SK-N-MC (cell line): ENCODE measurements around the gene SLC1A7.

ENCODE experiments used
- EZH2 ChIP-seq: fragments of 200-600 bp; sonication (generic); IDR thresholded peaks from one replicate; pipeline ENCODE4 v1.6.1; 2017; ENCODE audit warnings: antibody characterized with exemption
- POLR2AphosphoS5 ChIP-seq: IDR thresholded peaks from 2 replicates; pipeline ENCODE4 v1.6.1; 2012; ENCODE audit warnings: mild to moderate bottlenecking, low read depth, low read length, borderline replicate concordance

DNA sequence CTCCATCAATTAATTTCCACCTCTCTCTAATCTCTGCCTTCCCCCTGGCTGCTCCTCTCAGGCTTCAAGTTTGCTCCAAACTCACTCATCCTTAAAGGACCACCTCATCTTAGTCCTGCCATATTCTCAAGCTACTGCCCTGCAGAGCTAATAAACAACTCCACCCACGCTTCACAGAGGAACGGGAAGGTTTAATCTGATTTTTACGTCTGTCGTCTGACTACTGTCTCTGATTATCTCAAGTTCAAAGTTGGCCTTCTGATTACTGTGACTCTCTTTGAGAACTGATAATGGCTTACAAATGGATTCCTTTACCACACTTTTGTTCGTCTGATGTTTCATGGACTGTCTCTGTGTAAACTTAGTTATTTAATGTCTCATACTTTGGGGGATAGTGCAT is 46.6 kb upstream of the SLC1A7 start:
- TF ChIP-seq EZH2 (no peak), POLR2AphosphoS5 (no peak)
